MM.1S (cell line): ENCODE results near the gene ASB2.

Experiments used
- DNase-seq: peaks from one replicate; pipeline ENCODE4 v3.0.0-alpha.2; 2015
- H2AFZ ChIP-seq: fragments of 300-600 bp; sonication (generic); 2 replicates; pipeline ENCODE4 v1.6.0; 2016; ENCODE audit warnings: antibody characterized with exemption, low read length
- H3F3A ChIP-seq: fragments of 300-600 bp; sonication (generic); 2 replicates; pipeline ENCODE4 v1.6.1; 2016; ENCODE audit warnings: mild to moderate bottlenecking, antibody characterized with exemption, low read length, moderate library complexity, mixed read lengths; ENCODE audit not compliant: insufficient read depth
- H3K27ac ChIP-seq: fragments of 300-600 bp; sonication (generic); 2 replicates; pipeline ENCODE4 v1.5.1; 2016; ENCODE audit warnings: mild to moderate bottlenecking, low read length
- H3K27me3 ChIP-seq: fragments of 300-600 bp; sonication (generic); replicated peaks from 2 replicates; pipeline ENCODE4 v1.6.0; 2016; ENCODE audit warnings: low read length; ENCODE audit not compliant: insufficient read depth
- H3K36me3 ChIP-seq: fragments of 300-600 bp; sonication (generic); replicated peaks from 2 replicates; pipeline ENCODE4 v1.6.1; 2016; ENCODE audit warnings: mild to moderate bottlenecking, low read length, mixed read lengths; ENCODE audit not compliant: insufficient read depth
- H3K4me1 ChIP-seq: fragments of 300-600 bp; sonication (generic); 2 replicates; pipeline ENCODE4 v1.6.1; 2016; ENCODE audit warnings: low read length, mixed read lengths
- H3K4me2 ChIP-seq: fragments of 300-600 bp; sonication (generic); 2 replicates; pipeline ENCODE4 v1.6.0; 2016; ENCODE audit warnings: low read depth, low read length
- H3K4me3 ChIP-seq: fragments of 300-600 bp; sonication (generic); 2 replicates; pipeline ENCODE4 v1.5.1; 2016; ENCODE audit warnings: low read length, mixed read lengths
- H3K79me2 ChIP-seq: fragments of 300-600 bp; sonication (generic); 2 replicates; pipeline ENCODE4 v1.6.1; 2016; ENCODE audit warnings: mixed run types, low read length, mixed read lengths
- H3K9ac ChIP-seq: fragments of 300-600 bp; sonication (generic); 2 replicates; pipeline ENCODE4 v1.6.1; 2016; ENCODE audit warnings: low read length, mixed read lengths
- H3K9me2 ChIP-seq: fragments of 300-600 bp; sonication (generic); replicated peaks from 2 replicates; pipeline ENCODE4 v1.6.1; 2016; ENCODE audit warnings: mild to moderate bottlenecking, low read length, mixed read lengths; ENCODE audit not compliant: insufficient read depth
- H3K9me3 ChIP-seq: fragments of 300-600 bp; sonication (generic); replicated peaks from 2 replicates; pipeline ENCODE4 v1.6.1; 2016; ENCODE audit warnings: mild to moderate bottlenecking, low read length, mixed read lengths; ENCODE audit not compliant: insufficient read depth
- H4K20me1 ChIP-seq: fragments of 300-600 bp; sonication (generic); 2 replicates; pipeline ENCODE4 v1.6.1; 2016; ENCODE audit warnings: mild to moderate bottlenecking, low read length, moderate library complexity, mixed read lengths; ENCODE audit not compliant: insufficient read depth
- EZH2 ChIP-seq: fragments of 300-600 bp; sonication (generic); optimal IDR thresholded peaks from 2 replicates; pipeline ENCODE3; 2017; ENCODE audit warnings: low read depth, mild to moderate bottlenecking, antibody characterized with exemption, low read length, mixed read lengths
- EZH2phosphoT487 ChIP-seq: fragments of 300-600 bp; sonication (generic); IDR thresholded peaks from 2 replicates; pipeline ENCODE4 v1.6.1; 2018; ENCODE audit warnings: antibody characterized with exemption, low read length
- TF ChIP-seq, protein P1 (sequence below): fragments of 300-600 bp; sonication (generic); IDR thresholded peaks from 2 replicates; pipeline ENCODE4 v1.5.1; 2016; ENCODE audit warnings: antibody characterized with exemption, low read length, mixed read lengths

Gene ASB2

DNA sequence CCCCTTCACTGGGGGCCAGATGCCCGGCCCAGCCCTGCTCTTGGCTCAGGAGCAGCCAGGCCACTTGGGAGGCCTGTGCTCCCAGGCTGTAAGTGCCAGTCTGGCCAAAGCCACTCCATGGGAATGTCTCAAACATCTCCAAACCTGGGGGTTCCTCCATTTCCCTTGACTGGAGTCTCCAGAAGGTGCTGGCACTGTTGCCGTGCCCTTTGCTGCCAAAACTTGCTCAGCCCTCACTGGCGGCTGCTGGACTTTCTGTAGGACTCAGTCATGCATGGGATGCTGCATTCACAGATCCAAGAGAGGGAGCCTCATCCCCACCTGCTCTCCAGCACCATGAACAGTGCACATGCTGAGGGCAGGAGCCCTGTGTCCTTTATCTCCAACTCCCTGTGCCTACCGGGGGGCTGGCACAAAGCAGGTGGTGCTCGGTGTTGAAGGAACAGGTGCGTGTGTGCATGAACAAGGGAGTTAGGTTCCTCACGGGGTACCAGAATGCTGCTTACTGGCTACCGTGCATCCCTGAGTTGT is 40.1 kb upstream of the ASB2 start:
- Histone ChIP-seq H2AFZ (no peak overlapping the region), H3K9me2 (no peaks in the 10 kb centered on the region), H3K9ac (no peak overlapping the region), H3K4me1 (peaks cover 31% of the 10 kb centered on the region), H4K20me1 (no peaks in the 10 kb centered on the region), H3K27ac (no peak overlapping the region), H3K36me3 (no peaks in the 10 kb centered on the region), H3K9me3 (no peaks in the 10 kb centered on the region), H3K4me2 (no peak overlapping the region), H3F3A (peaks cover 15% of the 10 kb centered on the region), H3K79me2 (no peaks in the 10 kb centered on the region), H3K4me3 (no peak overlapping the region), H3K27me3 (no peaks in the 10 kb centered on the region)
- TF ChIP-seq EZH2 (no peak), EZH2phosphoT487 (no peak)
- TF ChIP-seq, protein P1, sequence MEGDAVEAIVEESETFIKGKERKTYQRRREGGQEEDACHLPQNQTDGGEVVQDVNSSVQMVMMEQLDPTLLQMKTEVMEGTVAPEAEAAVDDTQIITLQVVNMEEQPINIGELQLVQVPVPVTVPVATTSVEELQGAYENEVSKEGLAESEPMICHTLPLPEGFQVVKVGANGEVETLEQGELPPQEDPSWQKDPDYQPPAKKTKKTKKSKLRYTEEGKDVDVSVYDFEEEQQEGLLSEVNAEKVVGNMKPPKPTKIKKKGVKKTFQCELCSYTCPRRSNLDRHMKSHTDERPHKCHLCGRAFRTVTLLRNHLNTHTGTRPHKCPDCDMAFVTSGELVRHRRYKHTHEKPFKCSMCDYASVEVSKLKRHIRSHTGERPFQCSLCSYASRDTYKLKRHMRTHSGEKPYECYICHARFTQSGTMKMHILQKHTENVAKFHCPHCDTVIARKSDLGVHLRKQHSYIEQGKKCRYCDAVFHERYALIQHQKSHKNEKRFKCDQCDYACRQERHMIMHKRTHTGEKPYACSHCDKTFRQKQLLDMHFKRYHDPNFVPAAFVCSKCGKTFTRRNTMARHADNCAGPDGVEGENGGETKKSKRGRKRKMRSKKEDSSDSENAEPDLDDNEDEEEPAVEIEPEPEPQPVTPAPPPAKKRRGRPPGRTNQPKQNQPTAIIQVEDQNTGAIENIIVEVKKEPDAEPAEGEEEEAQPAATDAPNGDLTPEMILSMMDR = no peak
- DNase-seq = no peak

DNA sequence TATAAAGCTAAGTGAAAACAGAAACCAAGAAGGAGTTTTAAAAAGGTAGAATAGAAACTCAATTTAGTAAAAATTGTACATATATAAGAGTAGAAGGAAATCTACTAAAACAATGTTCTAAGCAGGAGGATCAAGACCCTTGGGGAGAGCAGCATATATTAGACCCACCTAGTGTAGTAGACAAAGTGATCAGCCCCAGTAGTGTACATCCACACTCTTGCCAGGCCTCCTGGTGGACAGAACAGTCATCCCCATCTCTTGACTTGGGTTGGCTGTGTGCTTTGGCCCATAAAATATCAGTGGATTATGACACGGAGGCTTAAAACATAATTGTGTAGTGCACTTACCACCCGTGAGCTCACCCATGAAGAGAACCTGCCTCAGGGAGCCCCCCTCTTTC is 38.9 kb upstream of the ASB2 start:
- Histone ChIP-seq H3K27ac (no peak overlapping the region), H3K36me3 (no peaks in the 10 kb centered on the region), H4K20me1 (no peaks in the 10 kb centered on the region), H3K9me3 (no peaks in the 10 kb centered on the region), H3K4me2 (no peak overlapping the region), H3K79me2 (no peaks in the 10 kb centered on the region), H3K9me2 (no peaks in the 10 kb centered on the region), H3K4me3 (no peak overlapping the region), H3F3A (peaks cover 16% of the 10 kb centered on the region), H3K9ac (no peak overlapping the region), H3K4me1 (peaks cover 31% of the 10 kb centered on the region), H3K27me3 (no peaks in the 10 kb centered on the region), H2AFZ (no peak overlapping the region)
- DNase-seq = no peak
- TF ChIP-seq EZH2 = no peak
- no peak for TF ChIP-seq EZH2phosphoT487
- TF ChIP-seq, protein P1 = 0 out of 2 replicates have a peak, but pooled peaks have one; percentile 7

DNA sequence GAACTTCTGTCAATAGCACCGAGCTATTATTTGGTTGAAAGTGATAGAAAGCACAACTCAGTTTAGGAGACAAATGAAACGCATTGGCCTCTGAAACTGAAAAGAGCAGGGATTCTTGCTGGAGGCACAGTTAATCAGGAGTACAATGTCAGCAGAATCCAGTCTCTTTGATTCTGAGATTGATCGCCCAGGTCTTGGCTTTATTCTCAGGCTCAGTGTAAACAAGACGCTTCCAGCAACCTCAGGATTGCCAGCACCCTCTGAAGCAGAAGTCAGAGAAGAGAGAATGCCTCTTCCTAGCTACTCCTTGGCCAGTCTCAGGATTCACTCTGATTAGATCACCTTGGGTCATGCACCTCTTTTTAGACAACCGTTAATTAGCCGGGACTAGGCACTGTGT is 38.0 kb upstream of the ASB2 start:
- TF ChIP-seq, protein P1 = no peak
- TF ChIP-seq EZH2 = no peak
- no peak for TF ChIP-seq EZH2phosphoT487
- no peak overlapping the region for H2AFZ ChIP-seq

More for the DNA sequence above, 38.0 kb upstream of the ASB2 start:
- H3K27ac ChIP-seq = peak overlapping the region; percentile 18; the same call in 1 of the 2 replicates
- no peaks in the 10 kb centered on the region for H3K9me2 ChIP-seq
- no peak overlapping the region for H3K4me2 ChIP-seq
- H4K20me1 ChIP-seq = no peaks in the 10 kb centered on the region
- no peaks in the 10 kb centered on the region for H3K27me3 ChIP-seq
- H3F3A ChIP-seq = peaks cover 19% of the 10 kb centered on the region
- no peak overlapping the region for H3K4me3 ChIP-seq
- DNase-seq = no peak
- H3K4me1 ChIP-seq = peaks cover 30% of the 10 kb centered on the region
- H3K9ac ChIP-seq = no peak overlapping the region
- H3K79me2 ChIP-seq = no peaks in the 10 kb centered on the region
- no peaks in the 10 kb centered on the region for H3K9me3 ChIP-seq
- H3K36me3 ChIP-seq = no peaks in the 10 kb centered on the region
